Measurements from ENCODE around the gene SNX30. TPM values are rescaled to one million over a fixed set of nuclear protein-coding genes. Genes with fewer than 3 reads are reported as not detected.

Gene SNX30
- total and polyA plus RNA-seq, 12 donors = 0.88 to 7.2 (median 3.8) TPM

- Histone ChIP-seq H3K27me3 (no peaks in the 10 kb centered on the region), H3K27ac (no peak overlapping the region), H3K36me3 (no peaks in the 10 kb centered on the region), H3K9me3 (no peaks in the 10 kb centered on the region), H3K4me3 (no peak overlapping the region), H3K4me1 (peaks cover 0 to 26% (median 17%) of the 10 kb centered on the region in 9 donors)
- DNase-seq (no peak), ATAC-seq (no peak)
- TF ChIP-seq CTCF (IDR thresholded peaks at IDR 0.05) = no peak
- WGBS, 2 donors = 93 to 97% methylated on average over 3 of the region's 3 CpGs
- intact Hi-C loops (cut with DNase I) = no loop called here
Observed at GRCh38 chr9:112787978-112788377, 37.4 kb downstream of the SNX30 start.

- H3K27me3 ChIP-seq = no peaks in the 10 kb centered on the region
- DNase-seq (no peak), ATAC-seq (no peak)
- H3K4me3 ChIP-seq = no peak overlapping the region
- peaks cover 0 to 20% (median 12%) of the 10 kb centered on the region in 9 donors for H3K4me1 ChIP-seq
- H3K27ac ChIP-seq = no peak overlapping the region
- no peaks in the 10 kb centered on the region for H3K36me3 ChIP-seq
- WGBS, 2 donors = 62 to 74% methylated on average over 1 of the region's 1 CpG
- intact Hi-C loops (cut with DNase I) = no loop called here
- no peak for TF ChIP-seq CTCF (IDR thresholded peaks at IDR 0.05)
- no peaks in the 10 kb centered on the region for H3K9me3 ChIP-seq
Observed at GRCh38 chr9:112789473-112789872, 38.9 kb downstream of the SNX30 start.

- no peak for TF ChIP-seq CTCF (IDR thresholded peaks at IDR 0.05)
- no peak for ATAC-seq
- no peak overlapping the region for H3K4me3 ChIP-seq
- intact Hi-C loops (cut with DNase I) = loop anchor here in 2 of 10 donors (5.0 kb wide), 2 partner anchors 73 to 1373 kb away; partner anchors contain the start of gene INIP (in 1 of the 2)
- no peaks in the 10 kb centered on the region for H3K36me3 ChIP-seq
- no peaks in the 10 kb centered on the region for H3K9me3 ChIP-seq
- DNase-seq = no peak
- no peaks in the 10 kb centered on the region for H3K27me3 ChIP-seq
- no peak overlapping the region for H3K27ac ChIP-seq
- H3K4me1 ChIP-seq = peaks cover 0 to 15% (median 8%) of the 10 kb centered on the region in 9 donors
- 76 to 82% methylated on average over 5 of the region's 5 CpGs for WGBS, 2 donors
Observed at GRCh38 chr9:112789891-112790774, 39.6 kb downstream of the SNX30 start.

- TF ChIP-seq CTCF (IDR thresholded peaks at IDR 0.05) = no peak
- no peak overlapping the region for H3K4me3 ChIP-seq
- intact Hi-C loops (cut with DNase I) = loop anchor here in 2 of 10 donors (5.0 kb wide), 2 partner anchors 75 to 1375 kb away; partner anchors contain the start of gene INIP (in 1 of the 2)
- DNase-seq (no peak), ATAC-seq (no peak)
- WGBS, 2 donors = 100% methylated on average over 1 of the region's 1 CpG
- no peak overlapping the region for H3K27ac ChIP-seq
- H3K4me1 ChIP-seq = peaks cover 0 to 18% (median 7%) of the 10 kb centered on the region in 9 donors
- no peaks in the 10 kb centered on the region for H3K9me3 ChIP-seq
- no peaks in the 10 kb centered on the region for H3K27me3 ChIP-seq
- no peaks in the 10 kb centered on the region for H3K36me3 ChIP-seq
Observed at GRCh38 chr9:112792670-112793069, 42.1 kb downstream of the SNX30 start.

Data from heart right ventricle (tissue), 16 donors.